Measurements from ENCODE around the gene CCL14.

DNA sequence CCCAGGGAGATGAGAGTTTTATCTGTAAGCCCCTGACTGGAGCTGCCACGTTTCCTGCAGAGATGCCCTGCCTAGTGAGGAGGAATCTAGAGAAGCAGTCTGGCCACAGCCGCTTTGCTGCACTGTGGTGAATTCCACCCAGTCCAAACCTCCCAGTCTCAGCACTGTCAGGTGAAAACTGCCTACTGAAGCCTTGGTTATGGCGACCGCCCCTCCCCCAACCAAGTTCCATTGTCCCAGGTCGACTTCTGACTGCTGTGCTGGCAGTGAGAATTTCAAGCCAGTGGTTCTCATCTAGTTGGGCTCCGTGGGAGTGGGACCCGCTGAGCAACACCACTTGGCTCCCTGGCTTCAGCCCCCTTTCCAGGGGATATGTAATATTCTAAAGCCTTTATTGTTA, 32.8 kb downstream of the CCL14 start:
- TF ChIP-seq RFX1 (IDR thresholded peaks at IDR 0.05) (no peak), ZNF775 (CRISPR knock-in tag; IDR thresholded peaks at IDR 0.05; ENCODE audit: borderline replicate concordance) (no peak), MXD4 (CRISPR knock-in tag; IDR thresholded peaks at IDR 0.05) (no peak), TP53 (CRISPR knock-in tag; conservative IDR thresholded peaks at IDR 0.05) (no peak), SOX6 (IDR thresholded peaks at IDR 0.05) (no peak), SOX6 (CRISPR knock-in tag; IDR thresholded peaks at IDR 0.05) (no peak)
